Lung (tissue), 12 donors: ENCODE results near the gene CCDC3. TPM values are rescaled to one million over a fixed set of nuclear protein-coding genes. Genes with fewer than 3 reads are reported as not detected.
A peak's percentile ranks its signal among the peaks of the same experiment; 100 is the strongest.

ENCODE experiments used
- ATAC-seq: fragments of 200-7000 bp; cut with Tn5 transposase; one replicate; pipeline ENCODE4 v1.9.1; 2020; ENCODE audit warnings: moderate number of reproducible peaks; ENCODE audit not compliant: insufficient read depth, low FRiP score
- DNase-seq, 3 donors: peaks; one replicate each; pipeline ENCODE4 v3.0.0-alpha.2; 2013 to 2017
- H3K27ac ChIP-seq, 2 donors: one replicate each; pipeline ENCODE4 v1.5.1; 2013; ENCODE audit warnings: mild to moderate bottlenecking in 2 of 2, moderate library complexity in 2 of 2, control low read depth in 1 of 2, inconsistent platforms in 1 of 2, low read depth in 1 of 2, low read length in 1 of 2
- H3K27me3 ChIP-seq, 3 donors: one replicate each; pipeline ENCODE4 v1.5.1; 2013; ENCODE audit warnings: low read length in 2 of 3; ENCODE audit not compliant: control insufficient read depth in 3 of 3, insufficient read depth in 3 of 3
- H3K36me3 ChIP-seq, 4 donors: one replicate each; pipeline ENCODE4 v1.5.1; 2013; ENCODE audit warnings: low read length in 4 of 4, mild to moderate bottlenecking in 1 of 4, moderate library complexity in 1 of 4; ENCODE audit not compliant: control insufficient read depth in 4 of 4, insufficient read depth in 4 of 4
- H3K4me1 ChIP-seq, 5 donors: one replicate each; pipeline ENCODE4 v1.5.1; 2013; ENCODE audit warnings: low read length in 5 of 5, mild to moderate bottlenecking in 2 of 5, moderate library complexity in 1 of 5; ENCODE audit not compliant: control insufficient read depth in 5 of 5, insufficient read depth in 5 of 5
- H3K4me3 ChIP-seq: one replicate; pipeline ENCODE4 v1.5.1; 2013; ENCODE audit warnings: mild to moderate bottlenecking, control low read depth, moderate library complexity
- H3K9ac ChIP-seq, 2 donors: one replicate each; pipeline ENCODE4 v1.5.1; 2013; ENCODE audit warnings: low read length in 2 of 2, control low read depth in 1 of 2; ENCODE audit not compliant: insufficient read depth in 1 of 2
- H3K9me3 ChIP-seq, 4 donors: one replicate each; pipeline ENCODE4 v1.5.1; 2013; ENCODE audit warnings: low read length in 3 of 4, mild to moderate bottlenecking in 1 of 4, moderate library complexity in 1 of 4; ENCODE audit not compliant: control insufficient read depth in 4 of 4, insufficient read depth in 3 of 4
- CTCF ChIP-seq: IDR thresholded peaks from 2 replicates; pipeline ENCODE4 v1.5.1; 2012; ENCODE audit warnings: mild to moderate bottlenecking; ENCODE audit errors: control extremely low read depth, extremely low read depth
- WGBS, 2 donors: extraction: QIAGEN DNeasy Blood & Tissue Kit; methylation state at CpG; one replicate each; pipeline ENCODE4 v1.1.7; 2013; 5-methylcytosine and 5-hydroxymethylcytosine counted together
- polyA plus RNA-seq, 2 donors: library from polyadenylated mRNA; stranded (reverse); fragments of 200-250 nt; gene quantifications; one replicate each; pipeline ENCODE4 v1.2.1, GENCODE V29; 2013
- total RNA-seq, 2 donors: library from RNA; depleted of rRNA in 1 of 2; stranded (reverse); fragments of >200 nt in 1 of 2; gene quantifications; one replicate each; pipeline ENCODE4 v1.2.1, GENCODE V29; 2014 to 2021
- donor health status: control.
- donor health status: control.
- donor health status: Bipolar disorder and iron deficiency.
- donor health status: healthy.
- donor health status: DM: yes; HTN: yes; CAD: no.

The CCDC3 gene
- total and polyA plus RNA-seq, 4 donors = 4.1 to 21.5 (median 11.0) TPM

GRCh38 chr10:12888470-12888869, 113.0 kb downstream of the CCDC3 start:
- DNase-seq (no peak), ATAC-seq (no peak)
- no peak for TF ChIP-seq CTCF
- Histone ChIP-seq H3K27me3 (peaks cover 0 to 6% (median 3%) of the 10 kb centered on the region in 3 donors), H3K4me1 (no peaks in the 10 kb centered on the region), H3K9me3 (peaks cover 0 to 7% (median 2%) of the 10 kb centered on the region in 4 donors), H3K36me3 (no peaks in the 10 kb centered on the region), H3K27ac (no peak overlapping the region), H3K9ac (no peak overlapping the region), H3K4me3 (no peak overlapping the region)
- 53 to 87% methylated on average over 2 of the region's 2 CpGs for WGBS, 2 donors

- no peak for TF ChIP-seq CTCF
- Histone ChIP-seq H3K27ac (no peak overlapping the region), H3K36me3 (no peaks in the 10 kb centered on the region), H3K9me3 (peaks cover 0 to 5% (median 1%) of the 10 kb centered on the region in 4 donors), H3K4me3 (no peak overlapping the region), H3K9ac (no peak overlapping the region), H3K4me1 (no peaks in the 10 kb centered on the region), H3K27me3 (peaks cover 0 to 6% (median 3%) of the 10 kb centered on the region in 3 donors)
- ATAC-seq = no peak
- DNase-seq = no peak
- 67 to 90% methylated on average over 3 of the region's 3 CpGs for WGBS, 2 donors
Observed at GRCh38 chr10:12887780-12888179, 113.7 kb downstream of the CCDC3 start.

GRCh38 chr10:12884851-12885250, 116.7 kb downstream of the CCDC3 start:
- Histone ChIP-seq H3K27ac (no peak overlapping the region), H3K9ac (no peak overlapping the region), H3K36me3 (no peaks in the 10 kb centered on the region), H3K9me3 (no peaks in the 10 kb centered on the region), H3K27me3 (peaks cover 0 to 6% (median 3%) of the 10 kb centered on the region in 3 donors), H3K4me1 (no peaks in the 10 kb centered on the region), H3K4me3 (no peak overlapping the region)
- 82 to 87% methylated on average over 6 of the region's 6 CpGs for WGBS, 2 donors
- DNase-seq (no peak), ATAC-seq (no peak)
- TF ChIP-seq CTCF = no peak

- Histone ChIP-seq H3K36me3 (no peaks in the 10 kb centered on the region), H3K4me1 (peaks cover 0 to 7% (median 0%) of the 10 kb centered on the region in 5 donors), H3K27me3 (peaks cover 0 to 5% (median 3%) of the 10 kb centered on the region in 3 donors), H3K4me3 (no peak overlapping the region), H3K9ac (no peak overlapping the region), H3K27ac (no peak overlapping the region), H3K9me3 (no peaks in the 10 kb centered on the region)
- ATAC-seq = no peak
- no peak for TF ChIP-seq CTCF
- peak in 2 of 3 donors; percentile 72 to 82 for DNase-seq
Observed at GRCh38 chr10:12880423-12880822, 121.1 kb downstream of the CCDC3 start.
